ENCODE data around the gene SCGB1D1. TPM values are rescaled to one million over a fixed set of nuclear protein-coding genes. Genes with fewer than 3 reads are reported as not detected.

The SCGB1D1 gene
- total and polyA plus RNA-seq, 7 donors = not detected

GRCh38 chr11:62172294-62172693 lies 17.7 kb upstream of the SCGB1D1 start:
- TF ChIP-seq EP300 (IDR thresholded peaks at IDR 0.05) (no peak), POLR2A (IDR thresholded peaks at IDR 0.05) (no peak), POLR2AphosphoS5 (IDR thresholded peaks at IDR 0.05) (no peak)
- TF ChIP-seq, protein P1, sequence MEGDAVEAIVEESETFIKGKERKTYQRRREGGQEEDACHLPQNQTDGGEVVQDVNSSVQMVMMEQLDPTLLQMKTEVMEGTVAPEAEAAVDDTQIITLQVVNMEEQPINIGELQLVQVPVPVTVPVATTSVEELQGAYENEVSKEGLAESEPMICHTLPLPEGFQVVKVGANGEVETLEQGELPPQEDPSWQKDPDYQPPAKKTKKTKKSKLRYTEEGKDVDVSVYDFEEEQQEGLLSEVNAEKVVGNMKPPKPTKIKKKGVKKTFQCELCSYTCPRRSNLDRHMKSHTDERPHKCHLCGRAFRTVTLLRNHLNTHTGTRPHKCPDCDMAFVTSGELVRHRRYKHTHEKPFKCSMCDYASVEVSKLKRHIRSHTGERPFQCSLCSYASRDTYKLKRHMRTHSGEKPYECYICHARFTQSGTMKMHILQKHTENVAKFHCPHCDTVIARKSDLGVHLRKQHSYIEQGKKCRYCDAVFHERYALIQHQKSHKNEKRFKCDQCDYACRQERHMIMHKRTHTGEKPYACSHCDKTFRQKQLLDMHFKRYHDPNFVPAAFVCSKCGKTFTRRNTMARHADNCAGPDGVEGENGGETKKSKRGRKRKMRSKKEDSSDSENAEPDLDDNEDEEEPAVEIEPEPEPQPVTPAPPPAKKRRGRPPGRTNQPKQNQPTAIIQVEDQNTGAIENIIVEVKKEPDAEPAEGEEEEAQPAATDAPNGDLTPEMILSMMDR (IDR thresholded peaks at IDR 0.05) = no peak
- 44 to 67% methylated on average over 7 of the region's 7 CpGs for WGBS, 2 donors
- H3K4me1 ChIP-seq = no peaks in the 10 kb centered on the region
- H3K27ac ChIP-seq = no peak overlapping the region
- H3K4me3 ChIP-seq = no peak overlapping the region
- intact Hi-C loops (cut with DNase I) = loop anchor here (5.0 kb wide), 1 partner anchor 205 kb away; no protein-coding TSS in a partner anchor
- H3K36me3 ChIP-seq = no peaks in the 10 kb centered on the region
- peaks cover 0 to 5% (median 4%) of the 10 kb centered on the region in 3 donors for H3K27me3 ChIP-seq
- H3K9me3 ChIP-seq = no peaks in the 10 kb centered on the region
- no peak for DNase-seq

GRCh38 chr11:62176766-62177165 lies 13.2 kb upstream of the SCGB1D1 start:
- H3K4me3 ChIP-seq = no peak overlapping the region
- H3K9me3 ChIP-seq = no peaks in the 10 kb centered on the region
- TF ChIP-seq, protein P1 (IDR thresholded peaks at IDR 0.05) = no peak
- no peak for TF ChIP-seq POLR2A (IDR thresholded peaks at IDR 0.05)
- no peak for TF ChIP-seq POLR2AphosphoS5 (IDR thresholded peaks at IDR 0.05)
- TF ChIP-seq EP300 (IDR thresholded peaks at IDR 0.05) = no peak
- intact Hi-C loops (cut with DNase I) = no loop called here
- H3K4me1 ChIP-seq = no peaks in the 10 kb centered on the region
- H3K27me3 ChIP-seq = peaks cover 0 to 5% (median 4%) of the 10 kb centered on the region in 3 donors
- 22 to 79% methylated on average over 3 of the region's 3 CpGs for WGBS, 2 donors
- H3K36me3 ChIP-seq = no peaks in the 10 kb centered on the region
- DNase-seq = no peak
- no peak overlapping the region for H3K27ac ChIP-seq

DNA sequence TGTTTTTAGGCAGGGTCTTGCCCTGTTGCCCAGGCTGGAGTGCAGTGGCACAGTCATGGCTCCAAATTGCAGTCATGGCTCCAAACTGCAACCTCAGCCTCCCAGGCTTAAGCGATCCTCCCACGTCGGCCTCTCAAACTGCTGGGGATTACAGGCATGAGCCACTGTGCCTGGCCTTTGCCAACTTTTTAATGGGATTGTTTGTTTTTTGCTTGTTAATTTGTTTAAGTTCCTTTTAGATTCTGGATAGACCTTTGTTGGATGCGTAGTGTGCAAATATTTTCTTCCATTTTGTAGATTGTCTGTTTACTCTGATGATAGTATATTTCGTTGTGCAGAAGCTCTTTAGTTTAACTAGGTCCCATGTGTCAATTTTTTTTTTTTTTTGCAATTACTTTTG lies 10.0 kb upstream of the SCGB1D1 start:
- peaks cover 0 to 8% (median 0%) of the 10 kb centered on the region in 3 donors for H3K27me3 ChIP-seq
- intact Hi-C loops (cut with DNase I) = no loop called here
- no peak for DNase-seq
- H3K4me1 ChIP-seq = no peaks in the 10 kb centered on the region
- H3K27ac ChIP-seq = no peak overlapping the region
- no peaks in the 10 kb centered on the region for H3K36me3 ChIP-seq
- TF ChIP-seq POLR2A (IDR thresholded peaks at IDR 0.05) (no peak), POLR2AphosphoS5 (IDR thresholded peaks at IDR 0.05) (no peak), EP300 (IDR thresholded peaks at IDR 0.05) (no peak)
- TF ChIP-seq, protein P1 (IDR thresholded peaks at IDR 0.05) = no peak
- 77 to 85% methylated on average over 5 of the region's 5 CpGs for WGBS, 2 donors
- peaks cover 0 to 6% (median 0%) of the 10 kb centered on the region in 4 donors for H3K9me3 ChIP-seq
- no peak overlapping the region for H3K4me3 ChIP-seq

DNA sequence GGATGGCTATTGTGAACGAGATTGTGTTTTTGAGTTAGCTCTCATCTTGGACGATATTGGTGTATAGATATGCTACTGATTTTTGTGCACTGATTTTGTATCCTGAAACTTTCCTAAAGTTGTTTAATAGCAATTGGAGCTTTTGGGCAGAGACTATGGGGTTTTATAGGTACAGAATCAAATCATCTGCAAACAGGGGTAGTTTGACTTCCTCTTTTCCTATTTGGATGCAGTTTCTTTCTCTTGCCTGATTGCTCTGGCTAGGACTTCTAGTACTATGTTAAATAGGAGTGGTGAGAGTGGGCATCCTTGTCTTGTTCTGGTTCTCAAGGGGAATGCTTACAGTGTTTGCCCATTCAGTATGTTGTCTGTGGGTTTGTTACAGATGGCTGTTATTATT lies 8.9 kb upstream of the SCGB1D1 start:
- 68 to 95% methylated on average over 2 of the region's 2 CpGs for WGBS, 2 donors

More for the DNA sequence above, 8.9 kb upstream of the SCGB1D1 start:
- TF ChIP-seq, protein P1 (IDR thresholded peaks at IDR 0.05) = no peak
- no peak for TF ChIP-seq EP300 (IDR thresholded peaks at IDR 0.05)
- no peak for TF ChIP-seq POLR2AphosphoS5 (IDR thresholded peaks at IDR 0.05)
- no peak for TF ChIP-seq POLR2A (IDR thresholded peaks at IDR 0.05)
- intact Hi-C loops (cut with DNase I) = no loop called here
- Histone ChIP-seq H3K36me3 (no peaks in the 10 kb centered on the region), H3K4me3 (no peak overlapping the region), H3K4me1 (no peaks in the 10 kb centered on the region), H3K27ac (no peak overlapping the region), H3K27me3 (peaks cover 0 to 4% (median 0%) of the 10 kb centered on the region in 3 donors), H3K9me3 (peaks cover 0 to 6% (median 0%) of the 10 kb centered on the region in 4 donors)
- DNase-seq = no peak
